Ovary (tissue), 3 donors: ENCODE measurements around the gene IPO7.

Experiments
- EP300 ChIP-seq: sonication (generic); formaldehyde crosslinking; IDR thresholded peaks from one replicate; pipeline ENCODE4 v1.6.1; 2017; ENCODE audit warnings: antibody characterized with exemption
- POLR2A ChIP-seq: fragments of 450-650 bp; IDR thresholded peaks from one replicate; pipeline ENCODE4 v1.6.1; 2017; ENCODE audit warnings: antibody characterized with exemption, mild to moderate bottlenecking, moderate library complexity
- TF ChIP-seq, protein P1 (sequence below), 3 donors: fragments of 450-650 bp in 2 of 3; fragments of 200-600 bp in 1 of 3; IDR thresholded peaks; one replicate each; pipeline versions ENCODE4 v1.5.1 to v1.8.0; 2016 to 2022; ENCODE audit warnings: antibody characterized with exemption in 3 of 3, mild to moderate bottlenecking in 1 of 3
- donor health status: DM: no; HTN: no; CAD: no.

DNA sequence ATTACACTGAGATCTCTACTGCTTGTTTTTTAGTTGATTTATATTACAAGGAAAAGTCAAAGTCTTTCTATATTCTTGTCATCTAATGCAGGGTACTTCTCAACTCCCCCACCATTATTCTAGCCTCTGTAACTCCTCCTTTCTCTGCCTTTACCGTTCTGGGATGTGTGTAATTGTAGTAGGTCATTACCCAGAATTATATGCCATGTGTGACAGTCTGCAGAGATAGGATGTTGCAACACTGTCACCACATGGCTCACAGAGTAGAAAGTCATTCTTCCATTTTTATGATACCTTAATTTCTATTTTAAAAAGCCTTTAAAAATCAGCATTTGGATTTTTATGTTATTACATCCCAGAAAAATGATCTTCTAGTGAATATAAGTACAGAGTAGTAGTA, 109.0 kb downstream of the IPO7 start:
- no peak for TF ChIP-seq POLR2A
- TF ChIP-seq, protein P1, sequence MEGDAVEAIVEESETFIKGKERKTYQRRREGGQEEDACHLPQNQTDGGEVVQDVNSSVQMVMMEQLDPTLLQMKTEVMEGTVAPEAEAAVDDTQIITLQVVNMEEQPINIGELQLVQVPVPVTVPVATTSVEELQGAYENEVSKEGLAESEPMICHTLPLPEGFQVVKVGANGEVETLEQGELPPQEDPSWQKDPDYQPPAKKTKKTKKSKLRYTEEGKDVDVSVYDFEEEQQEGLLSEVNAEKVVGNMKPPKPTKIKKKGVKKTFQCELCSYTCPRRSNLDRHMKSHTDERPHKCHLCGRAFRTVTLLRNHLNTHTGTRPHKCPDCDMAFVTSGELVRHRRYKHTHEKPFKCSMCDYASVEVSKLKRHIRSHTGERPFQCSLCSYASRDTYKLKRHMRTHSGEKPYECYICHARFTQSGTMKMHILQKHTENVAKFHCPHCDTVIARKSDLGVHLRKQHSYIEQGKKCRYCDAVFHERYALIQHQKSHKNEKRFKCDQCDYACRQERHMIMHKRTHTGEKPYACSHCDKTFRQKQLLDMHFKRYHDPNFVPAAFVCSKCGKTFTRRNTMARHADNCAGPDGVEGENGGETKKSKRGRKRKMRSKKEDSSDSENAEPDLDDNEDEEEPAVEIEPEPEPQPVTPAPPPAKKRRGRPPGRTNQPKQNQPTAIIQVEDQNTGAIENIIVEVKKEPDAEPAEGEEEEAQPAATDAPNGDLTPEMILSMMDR (IDR thresholded peaks at IDR 0.05): no peak
- no peak for TF ChIP-seq EP300
